Hematopoietic multipotent progenitor cell treated with erythropoietin and hydrocortisone succinate and interleukin-3 and kit ligand, for 17 days (in vitro differentiated cells): ENCODE measurements around the gene SAYSD1.
"Not testable (repeated sequence)": the region's sequence is repeated elsewhere in the genome, so short reads cannot be mapped to it uniquely, and the experiment has no call there.

ENCODE experiments used
- DNase-seq: peaks from one replicate; pipeline ENCODE4 v3.0.0-alpha.2; 2015; ENCODE audit warnings: low spot score

The SAYSD1 gene

GRCh38 chr6:39114704-39115599, at the start of gene SAYSD1:
Gene SAYSD1 (minus strand): TSS chr6:39115186. CDS start chr6:39115089, 97 bp downstream.
- DNase-seq, result peak; percentile 90

GRCh38 chr6:39157511-39157910, 42.5 kb upstream of the SAYSD1 start:
- no peak for DNase-seq

DNA sequence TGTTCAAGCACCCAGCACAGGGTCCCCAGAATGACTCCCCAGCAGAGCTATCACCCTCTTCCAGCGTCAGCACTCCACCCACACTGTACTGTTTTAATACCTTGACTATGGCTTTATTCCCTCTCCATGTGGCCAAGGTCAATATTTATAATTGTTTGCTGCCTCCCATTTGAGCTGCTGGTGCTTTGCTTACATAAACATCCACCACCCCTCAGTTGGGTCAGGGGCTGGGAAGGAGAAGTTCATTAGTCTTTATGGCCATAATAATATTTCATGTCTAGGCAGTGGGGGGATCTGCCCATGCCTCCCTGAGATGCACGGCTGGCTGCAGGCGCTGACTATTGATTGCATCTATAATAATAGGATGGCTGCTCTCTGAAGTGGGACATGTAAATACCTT, 41.8 kb upstream of the SAYSD1 start:
- DNase-seq, result no peak

- no peak for DNase-seq
Observed at GRCh38 chr6:39154705-39155104, 39.7 kb upstream of the SAYSD1 start.

GRCh38 chr6:39153766-39154397, 38.9 kb upstream of the SAYSD1 start:
- no peak for DNase-seq

DNA sequence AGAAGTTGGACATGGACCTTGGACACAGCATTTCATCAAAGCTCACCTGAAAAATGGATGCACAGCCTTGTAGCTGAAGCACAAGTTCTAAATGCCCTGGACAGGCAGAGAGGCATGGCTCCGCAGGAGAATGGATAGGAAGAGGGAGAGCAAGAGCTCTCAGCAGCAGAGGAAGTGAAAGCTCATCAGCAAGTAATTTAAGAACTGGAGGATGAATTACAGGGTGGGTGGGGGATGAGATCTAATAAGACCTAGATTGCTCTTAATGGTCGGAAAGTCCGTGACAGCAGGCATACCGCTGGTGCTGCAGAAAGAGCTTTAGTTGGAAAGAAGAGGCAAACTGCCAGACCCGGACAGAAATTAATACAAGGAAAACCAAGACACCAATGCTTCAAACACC, 37.3 kb upstream of the SAYSD1 start:
- no peak for DNase-seq

GRCh38 chr6:39151211-39151610, 36.2 kb upstream of the SAYSD1 start:
- no peak for DNase-seq

GRCh38 chr6:39144481-39145173, 29.6 kb upstream of the SAYSD1 start:
- DNase-seq, result no peak

DNA sequence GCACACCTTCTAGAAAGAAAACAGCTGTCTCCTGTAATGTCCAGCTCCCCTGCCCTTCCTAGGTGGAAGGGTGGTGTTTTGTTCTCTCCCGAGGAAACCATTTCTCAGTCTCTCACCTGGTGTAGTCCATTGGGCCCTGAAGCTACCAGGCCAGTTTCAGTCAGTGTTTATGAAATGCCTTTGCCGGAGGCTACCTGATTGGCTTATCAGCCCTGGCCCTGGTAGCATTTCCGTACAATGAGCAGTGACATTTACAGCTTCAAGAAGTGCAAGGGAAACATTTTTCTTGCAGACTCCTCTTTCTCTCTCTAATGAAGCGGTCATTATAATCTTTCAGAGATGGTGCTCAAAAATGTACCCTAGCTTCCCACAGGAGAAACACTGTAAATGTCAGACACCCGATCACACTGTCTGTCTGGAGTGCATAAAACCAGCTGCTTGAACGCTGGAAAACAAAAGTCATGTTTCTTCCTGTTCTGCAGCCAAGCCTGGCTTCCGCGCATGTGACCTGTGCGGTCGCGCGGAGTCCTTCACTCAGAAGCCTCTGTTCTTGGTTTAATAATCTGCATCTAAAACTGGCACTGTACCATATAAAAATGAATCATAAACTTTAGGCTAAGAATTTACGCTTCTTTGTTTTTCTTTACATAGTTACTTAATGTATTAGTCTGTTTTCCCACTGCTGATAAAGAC, 28.4 kb upstream of the SAYSD1 start:
- no peak for DNase-seq

- no peak for DNase-seq
Observed at GRCh38 chr6:39140556-39141167, 25.7 kb upstream of the SAYSD1 start.

GRCh38 chr6:39137245-39137644, 22.3 kb upstream of the SAYSD1 start:
- no peak for DNase-seq

GRCh38 chr6:39136207-39136606, 21.2 kb upstream of the SAYSD1 start:
- DNase-seq, result not testable (repeated sequence)

DNA sequence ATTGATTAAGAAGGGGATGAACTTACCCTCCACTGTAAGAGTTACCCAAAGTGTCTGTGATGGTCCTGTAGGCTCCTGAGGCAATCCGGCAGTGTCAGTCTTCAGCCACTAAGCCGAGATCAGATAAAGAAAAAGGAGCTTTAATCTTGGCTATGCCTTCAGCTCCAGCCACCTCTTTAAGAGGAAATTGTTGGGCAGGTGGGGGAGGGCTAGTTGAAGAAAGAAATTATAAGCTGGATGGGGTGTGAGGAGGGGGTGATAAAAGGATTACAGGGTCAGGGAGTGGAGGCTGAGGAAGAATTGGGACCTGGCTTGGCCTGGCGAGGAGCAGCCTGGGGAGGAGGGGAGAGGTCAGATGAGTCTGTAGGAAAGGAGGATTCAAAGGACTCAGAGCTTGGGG, 19.8 kb upstream of the SAYSD1 start:
- not testable (repeated sequence) for DNase-seq

DNA sequence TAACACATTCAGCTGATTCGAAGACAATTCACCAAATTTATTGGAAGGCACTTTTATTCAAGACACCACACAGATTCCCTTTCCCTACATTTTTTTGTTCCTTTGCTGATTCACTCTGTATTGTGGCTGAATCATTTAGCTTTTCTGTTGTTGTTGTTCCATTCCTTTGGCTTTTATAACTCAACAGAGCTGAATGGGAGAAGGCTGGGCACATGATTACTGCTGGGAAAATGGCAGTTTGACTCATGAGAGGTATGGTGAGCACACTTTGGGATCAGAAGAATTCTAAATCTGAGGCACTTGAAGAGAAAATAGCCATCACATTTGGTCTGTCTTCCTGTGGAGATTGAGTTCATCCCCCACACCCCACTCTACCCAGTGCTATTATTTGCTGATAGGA, 15.7 kb upstream of the SAYSD1 start:
- DNase-seq, result no peak

DNA sequence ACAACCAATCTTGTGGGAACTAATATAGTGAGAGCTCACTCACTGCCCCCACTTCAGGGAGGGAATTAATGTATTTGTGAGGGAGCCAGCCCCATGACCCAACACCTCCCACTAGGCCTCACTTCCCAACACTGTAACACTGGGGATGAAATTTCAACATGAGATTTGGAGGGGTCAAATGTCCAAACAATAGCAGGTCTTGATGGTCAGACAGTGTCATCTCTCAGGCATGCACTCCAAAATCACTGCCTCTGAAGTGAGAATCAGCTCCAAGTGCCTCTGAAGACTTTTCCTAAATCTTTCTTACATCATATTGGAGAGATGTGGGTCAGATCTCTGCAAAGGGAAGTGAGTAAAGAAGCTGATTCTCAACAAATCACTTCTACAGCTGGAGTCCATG, 13.8 kb upstream of the SAYSD1 start:
- DNase-seq, result no peak

DNA sequence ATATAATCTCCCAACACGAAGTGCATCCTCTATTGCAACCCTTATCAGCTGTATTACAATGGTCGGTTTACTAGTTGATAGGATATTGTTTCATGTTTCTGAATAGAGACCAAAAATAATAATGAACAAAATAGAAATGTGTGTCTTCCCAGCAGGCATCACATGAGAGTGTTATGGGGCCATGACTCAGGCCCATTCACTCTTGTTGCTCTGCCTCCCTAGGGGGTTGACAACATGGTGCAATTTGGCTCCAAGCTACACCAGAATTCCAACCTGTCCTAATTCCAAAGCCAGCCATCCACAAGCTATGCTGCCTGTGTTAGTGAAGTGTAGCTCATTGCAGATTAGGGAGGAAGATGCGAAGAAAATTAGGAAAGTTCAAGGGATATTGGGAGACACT, 13.1 kb upstream of the SAYSD1 start:
- no peak for DNase-seq

DNA sequence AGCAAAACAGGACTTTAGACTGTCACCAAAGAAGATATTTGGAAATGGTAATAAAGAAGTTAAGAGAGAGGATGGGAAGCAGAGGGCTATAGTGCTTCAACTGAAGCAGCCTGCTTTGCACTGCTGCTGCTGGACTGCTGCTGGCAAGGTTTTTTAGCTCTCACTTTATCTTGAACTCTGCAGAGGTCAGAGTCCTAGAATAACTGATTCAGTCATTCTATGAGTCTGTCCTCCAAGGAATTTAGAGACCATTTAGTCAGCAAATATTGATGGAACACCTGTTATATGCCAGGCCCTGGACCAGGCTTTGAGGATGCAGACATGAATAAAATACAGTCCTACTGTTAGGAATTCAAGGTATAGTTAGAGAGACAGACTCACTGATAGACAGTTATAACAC, 9.1 kb upstream of the SAYSD1 start:
- no peak for DNase-seq

DNA sequence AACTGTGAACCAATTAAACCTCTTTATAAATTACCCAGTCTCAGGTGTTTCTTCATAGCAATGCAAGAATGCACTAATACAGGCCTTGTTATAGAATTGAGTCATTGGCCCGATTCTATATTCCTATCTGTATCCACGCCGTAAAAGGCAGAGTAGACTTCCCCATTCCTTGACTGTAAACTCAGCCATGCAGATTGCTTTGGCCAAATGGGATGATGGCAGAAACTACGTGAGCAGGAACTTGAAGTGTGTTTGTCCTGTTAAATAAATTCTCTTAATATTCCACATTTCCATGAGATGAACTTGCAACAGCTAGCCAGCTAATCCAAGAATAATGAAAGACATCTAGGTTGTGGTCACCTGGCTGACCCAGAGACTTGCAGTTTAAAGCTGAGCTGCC, 3.9 kb upstream of the SAYSD1 start:
- no peak for DNase-seq

DNA sequence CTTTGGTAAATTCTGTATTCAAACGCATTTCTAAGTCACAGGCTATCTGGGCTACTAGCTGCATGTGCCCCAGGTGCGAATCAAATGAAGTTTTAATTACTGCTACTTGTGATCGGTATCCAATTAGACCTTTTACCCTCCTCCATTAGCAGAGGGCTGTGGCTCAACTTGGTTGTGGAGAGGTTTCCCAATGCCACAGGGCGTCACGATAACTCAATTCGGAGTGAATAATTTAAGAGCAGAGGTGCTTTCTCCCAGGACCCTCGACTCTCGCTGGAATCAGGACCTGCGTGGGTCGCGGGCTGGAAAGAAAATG, 640 bp downstream of the SAYSD1 start:
- no peak for DNase-seq

DNA sequence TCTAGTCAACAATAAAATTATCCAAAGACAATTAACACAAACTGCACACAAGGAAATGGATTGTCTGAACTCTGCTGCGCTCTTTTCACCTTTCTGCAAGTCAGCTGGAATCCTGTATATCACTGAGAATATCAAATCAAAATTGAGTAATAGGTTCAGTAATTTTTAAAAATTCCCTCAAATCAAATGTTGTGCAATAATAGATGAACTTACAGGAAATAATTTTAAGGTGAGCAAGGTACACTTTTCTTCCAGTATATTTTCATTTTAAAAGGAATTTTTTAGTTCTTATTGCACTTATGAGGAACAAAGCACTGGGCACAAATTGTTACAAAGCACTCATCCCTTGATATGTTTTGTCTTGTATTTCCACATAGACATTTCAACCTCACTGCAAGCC, 1.2 kb downstream of the SAYSD1 start:
- DNase-seq, result no peak

- no peak for DNase-seq
Observed at GRCh38 chr6:39111280-39111679, 3.7 kb downstream of the SAYSD1 start.
